KMS-11 (cell line): ENCODE results near the gene IFNAR2.
"Not testable (repeated sequence)": the region's sequence is repeated elsewhere in the genome, so short reads cannot be mapped to it uniquely, and the experiment has no call there.

Experiments
- H2AFZ ChIP-seq: fragments of 200-600 bp; sonication (generic); 2 replicates; pipeline ENCODE4 v1.6.1; 2016; ENCODE audit warnings: antibody characterized with exemption, mixed run types, low read depth
- H3K27ac ChIP-seq: fragments of 200-600 bp; sonication (generic); 2 replicates; pipeline ENCODE4 v1.6.1; 2016; ENCODE audit warnings: mild to moderate bottlenecking, mixed run types
- H3K27me3 ChIP-seq: fragments of 200-600 bp; sonication (generic); 2 replicates; pipeline ENCODE4 v1.6.1; 2017; ENCODE audit warnings: mild to moderate bottlenecking, low read depth, mixed run types, moderate library complexity; ENCODE audit not compliant: insufficient read depth
- H3K36me3 ChIP-seq: fragments of 200-600 bp; sonication (generic); 2 replicates; pipeline ENCODE4 v1.6.1; 2017; ENCODE audit warnings: mild to moderate bottlenecking, mixed run types; ENCODE audit not compliant: insufficient read depth
- H3K4me1 ChIP-seq: fragments of 200-600 bp; sonication (generic); 2 replicates; pipeline ENCODE4 v1.6.1; 2016; ENCODE audit warnings: mild to moderate bottlenecking, low read depth, mixed run types; ENCODE audit not compliant: poor library complexity, severe bottlenecking
- H3K4me2 ChIP-seq: fragments of 200-600 bp; sonication (generic); 2 replicates; pipeline ENCODE4 v1.7.0; 2016; ENCODE audit warnings: mild to moderate bottlenecking, mixed run types
- H3K4me3 ChIP-seq: fragments of 200-600 bp; sonication (generic); IDR thresholded peaks from 2 replicates; pipeline ENCODE4 v1.6.1; 2017; ENCODE audit warnings: low read depth, low read length, mixed read lengths; ENCODE audit not compliant: insufficient read depth
- H3K79me2 ChIP-seq: fragments of 200-600 bp; sonication (generic); 2 replicates; pipeline ENCODE4 v1.6.1; 2016; ENCODE audit warnings: low read depth, mixed run types; ENCODE audit not compliant: insufficient read depth
- H3K9ac ChIP-seq: fragments of 200-600 bp; sonication (generic); 2 replicates; pipeline ENCODE4 v1.6.1; 2016; ENCODE audit warnings: mild to moderate bottlenecking, mixed run types
- H4K20me1 ChIP-seq: fragments of 200-600 bp; sonication (generic); 2 replicates; pipeline ENCODE4 v1.6.1; 2016; ENCODE audit warnings: mild to moderate bottlenecking, mixed run types; ENCODE audit not compliant: insufficient read depth
- CTCF ChIP-seq: fragments of 200-600 bp; sonication (generic); conservative IDR thresholded peaks from 2 replicates; pipeline ENCODE4 v1.6.1; 2017; ENCODE audit warnings: low read depth, mild to moderate bottlenecking, antibody characterized with exemption, low read length, moderate library complexity, mixed read lengths

Gene IFNAR2

GRCh38 chr21:33237486-33237885, 7.7 kb downstream of the IFNAR2 start:
- peak overlapping the region; percentile 73 for H3K9ac ChIP-seq
- peaks cover 3% of the 10 kb centered on the region; the same call in 1 of the 2 replicates for H3K36me3 ChIP-seq
- H3K27me3 ChIP-seq = no peaks in the 10 kb centered on the region
- no peak overlapping the region for H3K4me3 ChIP-seq
- H3K4me2 ChIP-seq = peak overlapping the region; percentile 91
- peaks cover 95% of the 10 kb centered on the region for H3K4me1 ChIP-seq
- H4K20me1 ChIP-seq = no peaks in the 10 kb centered on the region
- H3K79me2 ChIP-seq = peaks cover 81% of the 10 kb centered on the region
- H2AFZ ChIP-seq = peak overlapping the region; percentile 18; the same call in 1 of the 2 replicates
- no peak for TF ChIP-seq CTCF
- peak overlapping the region; percentile 95 for H3K27ac ChIP-seq

GRCh38 chr21:33238146-33238545, 8.4 kb downstream of the IFNAR2 start:
- Histone ChIP-seq H3K4me2 (peak overlapping the region; percentile 91), H3K27me3 (no peaks in the 10 kb centered on the region), H2AFZ (peak overlapping the region; percentile 18; the same call in 1 of the 2 replicates), H3K9ac (peak overlapping the region; percentile 73), H4K20me1 (no peaks in the 10 kb centered on the region), H3K27ac (peak overlapping the region; percentile 95), H3K36me3 (peaks cover 3% of the 10 kb centered on the region; the same call in 1 of the 2 replicates), H3K4me3 (no peak overlapping the region), H3K79me2 (peaks cover 78% of the 10 kb centered on the region), H3K4me1 (peaks cover 91% of the 10 kb centered on the region)
- TF ChIP-seq CTCF = no peak

- Histone ChIP-seq H3K4me2 (peak overlapping the region; percentile 91), H3K27me3 (no peaks in the 10 kb centered on the region), H2AFZ (peak overlapping the region; percentile 18; the same call in 1 of the 2 replicates), H3K9ac (peak overlapping the region; percentile 73), H3K36me3 (no peaks in the 10 kb centered on the region), H3K79me2 (peaks cover 78% of the 10 kb centered on the region), H3K4me3 (no peak overlapping the region), H3K4me1 (peaks cover 91% of the 10 kb centered on the region), H4K20me1 (no peaks in the 10 kb centered on the region), H3K27ac (peak overlapping the region; percentile 95)
- TF ChIP-seq CTCF = no peak
Observed at GRCh38 chr21:33238565-33239255, 9.0 kb downstream of the IFNAR2 start.

GRCh38 chr21:33239559-33240127, 9.9 kb downstream of the IFNAR2 start:
- Histone ChIP-seq H3K9ac (peak overlapping the region; percentile 73), H3K4me1 (peaks cover 91% of the 10 kb centered on the region), H3K27ac (peak overlapping the region; percentile 95), H3K4me2 (peak overlapping the region; percentile 91), H3K79me2 (peaks cover 69% of the 10 kb centered on the region)
- H3K4me3 ChIP-seq, H4K20me1 ChIP-seq, H2AFZ ChIP-seq, H3K36me3 ChIP-seq, H3K27me3 ChIP-seq: not testable (repeated sequence)

- Histone ChIP-seq H2AFZ (no peak overlapping the region), H3K9ac (no peak overlapping the region; the same call in 1 of the 2 replicates), H4K20me1 (no peaks in the 10 kb centered on the region), H3K4me1 (peaks cover 89% of the 10 kb centered on the region), H3K27ac (peak overlapping the region; percentile 95; the same call in 1 of the 2 replicates), H3K27me3 (no peaks in the 10 kb centered on the region), H3K36me3 (peaks cover 4% of the 10 kb centered on the region; the same call in 1 of the 2 replicates), H3K4me2 (peak overlapping the region; percentile 91), H3K4me3 (no peak overlapping the region), H3K79me2 (peaks cover 62% of the 10 kb centered on the region)
- no peak for TF ChIP-seq CTCF
Observed at GRCh38 chr21:33240404-33240803, 10.7 kb downstream of the IFNAR2 start.
